Progenitor cell of endocrine pancreas (in vitro differentiated cells): ENCODE results near the gene KIF25. TPM values are rescaled to one million over a fixed set of nuclear protein-coding genes. Genes with fewer than 3 reads are reported as not detected.

ENCODE experiments used
- DNase-seq: peaks from one replicate; pipeline ENCODE4 v3.0.0; 2021; ENCODE audit warnings: low spot score; ENCODE audit not compliant: unreplicated experiment
- H3K27ac Mint-ChIP-seq: 2 replicates; pipeline ENCODE4 v1.8.0; 2021; ENCODE audit warnings: mild to moderate bottlenecking, moderate library complexity, mixed read lengths
- H3K27me3 Mint-ChIP-seq: 2 replicates; pipeline ENCODE4 v1.8.0; 2021; ENCODE audit warnings: mixed read lengths
- H3K36me3 Mint-ChIP-seq: 2 replicates; pipeline ENCODE4 v1.8.0; 2022; ENCODE audit warnings: mixed read lengths; ENCODE audit not compliant: insufficient read depth
- H3K4me1 Mint-ChIP-seq: 2 replicates; pipeline ENCODE4 v1.8.0; 2021; ENCODE audit warnings: low read depth, mixed read lengths
- H3K4me3 Mint-ChIP-seq: 2 replicates; pipeline ENCODE4 v1.8.0; 2021; ENCODE audit warnings: low read depth, mild to moderate bottlenecking, moderate library complexity, mixed read lengths
- H3K9me3 Mint-ChIP-seq: 2 replicates; pipeline ENCODE4 v1.8.0; 2021; ENCODE audit warnings: low read depth, mixed read lengths
- CTCF ChIP-seq: fragments of 200-600 bp; sonication (generic); IDR thresholded peaks from one replicate; pipeline ENCODE4 v1.5.0; 2021; ENCODE audit warnings: antibody characterized with exemption, mild to moderate bottlenecking; ENCODE audit not compliant: unreplicated experiment
- total RNA-seq: library from RNA; stranded (reverse); gene quantifications from 2 replicates; pipeline ENCODE4 v1.2.1, GENCODE V29; 2021

KIF25 gene
- total RNA-seq, 1 donor from 2014 or later, result not detected

- H3K4me3 Mint-ChIP-seq, result no peak overlapping the region
Observed at GRCh38 chr6:167984876-167985604, 12.4 kb upstream of the KIF25 start.

GRCh38 chr6:167985911-167986595 is 11.4 kb upstream of the KIF25 start:
- no peak overlapping the region for H3K27ac Mint-ChIP-seq
- no peaks in the 10 kb centered on the region for H3K4me1 Mint-ChIP-seq
- H3K4me3 Mint-ChIP-seq, result no peak overlapping the region
- DNase-seq, result no peak
- no peak for TF ChIP-seq CTCF
- H3K27me3 Mint-ChIP-seq, result peaks cover 2% of the 10 kb centered on the region
- peaks cover 4% of the 10 kb centered on the region for H3K9me3 Mint-ChIP-seq
- no peaks in the 10 kb centered on the region for H3K36me3 Mint-ChIP-seq

More at GRCh38 chr6:167984876-167985604, 12.4 kb upstream of the KIF25 start:
- no peak for DNase-seq
- no peaks in the 10 kb centered on the region for H3K4me1 Mint-ChIP-seq
- no peak for TF ChIP-seq CTCF
- H3K36me3 Mint-ChIP-seq, result no peaks in the 10 kb centered on the region
- no peak overlapping the region for H3K27ac Mint-ChIP-seq
- H3K9me3 Mint-ChIP-seq, result peaks cover 4% of the 10 kb centered on the region
- H3K27me3 Mint-ChIP-seq, result peaks cover 2% of the 10 kb centered on the region

GRCh38 chr6:167987396-167988153 is 9.9 kb upstream of the KIF25 start:
- no peaks in the 10 kb centered on the region for H3K36me3 Mint-ChIP-seq
- DNase-seq, result no peak
- H3K27me3 Mint-ChIP-seq, result peaks cover 2% of the 10 kb centered on the region
- no peak for TF ChIP-seq CTCF
- peaks cover 4% of the 10 kb centered on the region for H3K9me3 Mint-ChIP-seq
- H3K4me1 Mint-ChIP-seq, result no peaks in the 10 kb centered on the region
- no peak overlapping the region for H3K27ac Mint-ChIP-seq
- H3K4me3 Mint-ChIP-seq, result no peak overlapping the region

- DNase-seq, result no peak
- H3K4me3 Mint-ChIP-seq, result no peak overlapping the region
- no peaks in the 10 kb centered on the region for H3K4me1 Mint-ChIP-seq
- no peak for TF ChIP-seq CTCF
- peaks cover 2% of the 10 kb centered on the region for H3K27me3 Mint-ChIP-seq
- H3K36me3 Mint-ChIP-seq, result no peaks in the 10 kb centered on the region
- H3K9me3 Mint-ChIP-seq, result peaks cover 4% of the 10 kb centered on the region
- H3K27ac Mint-ChIP-seq, result no peak overlapping the region
Observed at GRCh38 chr6:167988154-167988495, 9.3 kb upstream of the KIF25 start.
